ENCODE measurements around the gene ZNF624. TPM values are rescaled to one million over a fixed set of nuclear protein-coding genes. Genes with fewer than 3 reads are reported as not detected.

ZNF624 gene
- total and polyA plus RNA-seq, 2 experiments from 2014 or later, result 2.7 to 3.9 TPM

DNA sequence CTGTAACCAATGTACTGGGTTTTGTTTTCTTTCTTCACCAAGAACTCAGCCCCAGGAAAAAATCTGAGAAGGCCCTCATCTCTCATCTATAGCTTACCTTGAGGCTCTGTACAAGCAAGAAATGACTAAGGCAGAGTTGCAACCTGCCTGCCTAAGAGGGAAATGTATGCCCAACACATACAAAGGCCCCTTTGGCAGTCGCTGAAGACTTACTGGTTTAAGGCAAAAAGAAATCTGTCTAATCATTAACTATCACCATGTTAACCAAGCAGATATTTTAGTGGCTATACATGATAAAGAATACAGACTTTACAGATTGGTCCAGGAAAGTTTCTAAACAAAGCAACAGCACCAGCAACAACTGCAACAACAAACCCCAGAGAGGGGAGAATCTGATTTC lies 14.2 kb downstream of the ZNF624 start:
- no peaks in the 10 kb centered on the region for H3K4me1 Mint-ChIP-seq
- H3K27ac ChIP-seq (ENCODE audit: low read depth), result no peak overlapping the region
- no peaks in the 10 kb centered on the region for H3F3A ChIP-seq (replicated peaks; ENCODE audit: low read depth)
- H3K27me3 Mint-ChIP-seq (ENCODE audit: insufficient read depth, low read depth, poor library complexity), result peaks cover 3% of the 10 kb centered on the region
- DNase-seq (ENCODE audit: low spot score), result no peak
- H3K4me2 ChIP-seq, result no peak overlapping the region
- no peaks in the 10 kb centered on the region; the same call in 1 of the 2 replicates for H3K9me2 ChIP-seq (ENCODE audit: insufficient read depth)
- H3K4me3 ChIP-seq, result no peak overlapping the region
- ATAC-seq, result no peak
- peaks cover 3% of the 10 kb centered on the region; the same call in 2 of the 3 replicates for H3K9me3 Mint-ChIP-seq
- no peaks in the 10 kb centered on the region for H3K79me2 ChIP-seq (replicated peaks; ENCODE audit: insufficient read depth)
- H4K20me1 ChIP-seq (replicated peaks; ENCODE audit: insufficient read depth), result no peaks in the 10 kb centered on the region
- no peak overlapping the region for H3K4me3 Mint-ChIP-seq
- H3K36me3 ChIP-seq (ENCODE audit: insufficient read depth), result no peaks in the 10 kb centered on the region
- H3K4me1 ChIP-seq (ENCODE audit: insufficient read depth), result no peaks in the 10 kb centered on the region
- TF ChIP-seq NANOG (IDR thresholded peaks at IDR 0.05; ENCODE audit: borderline replicate concordance) (no peak), CREB1 (CRISPR knock-in tag; IDR thresholded peaks at IDR 0.05; ENCODE audit: low read depth) (no peak), POLR2AphosphoS5 (IDR thresholded peaks at IDR 0.05; ENCODE audit: low read depth) (no peak), EZH2phosphoT487 (IDR thresholded peaks at IDR 0.05; ENCODE audit: unreplicated experiment) (no peak), JUNB (IDR thresholded peaks at IDR 0.05; ENCODE audit: unreplicated experiment) (no peak), EZH2 (IDR thresholded peaks at IDR 0.05; ENCODE audit: low read depth, unreplicated experiment) (no peak), STAT1 (IDR thresholded peaks at IDR 0.05; ENCODE audit: unreplicated experiment) (no peak), ZNF331 (CRISPR knock-in tag; IDR thresholded peaks at IDR 0.05; ENCODE audit: low read depth) (no peak), ZNF114 (CRISPR knock-in tag; IDR thresholded peaks at IDR 0.05) (no peak)
- TF ChIP-seq, protein P1, sequence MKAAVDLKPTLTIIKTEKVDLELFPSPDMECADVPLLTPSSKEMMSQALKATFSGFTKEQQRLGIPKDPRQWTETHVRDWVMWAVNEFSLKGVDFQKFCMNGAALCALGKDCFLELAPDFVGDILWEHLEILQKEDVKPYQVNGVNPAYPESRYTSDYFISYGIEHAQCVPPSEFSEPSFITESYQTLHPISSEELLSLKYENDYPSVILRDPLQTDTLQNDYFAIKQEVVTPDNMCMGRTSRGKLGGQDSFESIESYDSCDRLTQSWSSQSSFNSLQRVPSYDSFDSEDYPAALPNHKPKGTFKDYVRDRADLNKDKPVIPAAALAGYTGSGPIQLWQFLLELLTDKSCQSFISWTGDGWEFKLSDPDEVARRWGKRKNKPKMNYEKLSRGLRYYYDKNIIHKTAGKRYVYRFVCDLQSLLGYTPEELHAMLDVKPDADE (IDR thresholded peaks at IDR 0.05), result no peak
- TF ChIP-seq, protein P2, sequence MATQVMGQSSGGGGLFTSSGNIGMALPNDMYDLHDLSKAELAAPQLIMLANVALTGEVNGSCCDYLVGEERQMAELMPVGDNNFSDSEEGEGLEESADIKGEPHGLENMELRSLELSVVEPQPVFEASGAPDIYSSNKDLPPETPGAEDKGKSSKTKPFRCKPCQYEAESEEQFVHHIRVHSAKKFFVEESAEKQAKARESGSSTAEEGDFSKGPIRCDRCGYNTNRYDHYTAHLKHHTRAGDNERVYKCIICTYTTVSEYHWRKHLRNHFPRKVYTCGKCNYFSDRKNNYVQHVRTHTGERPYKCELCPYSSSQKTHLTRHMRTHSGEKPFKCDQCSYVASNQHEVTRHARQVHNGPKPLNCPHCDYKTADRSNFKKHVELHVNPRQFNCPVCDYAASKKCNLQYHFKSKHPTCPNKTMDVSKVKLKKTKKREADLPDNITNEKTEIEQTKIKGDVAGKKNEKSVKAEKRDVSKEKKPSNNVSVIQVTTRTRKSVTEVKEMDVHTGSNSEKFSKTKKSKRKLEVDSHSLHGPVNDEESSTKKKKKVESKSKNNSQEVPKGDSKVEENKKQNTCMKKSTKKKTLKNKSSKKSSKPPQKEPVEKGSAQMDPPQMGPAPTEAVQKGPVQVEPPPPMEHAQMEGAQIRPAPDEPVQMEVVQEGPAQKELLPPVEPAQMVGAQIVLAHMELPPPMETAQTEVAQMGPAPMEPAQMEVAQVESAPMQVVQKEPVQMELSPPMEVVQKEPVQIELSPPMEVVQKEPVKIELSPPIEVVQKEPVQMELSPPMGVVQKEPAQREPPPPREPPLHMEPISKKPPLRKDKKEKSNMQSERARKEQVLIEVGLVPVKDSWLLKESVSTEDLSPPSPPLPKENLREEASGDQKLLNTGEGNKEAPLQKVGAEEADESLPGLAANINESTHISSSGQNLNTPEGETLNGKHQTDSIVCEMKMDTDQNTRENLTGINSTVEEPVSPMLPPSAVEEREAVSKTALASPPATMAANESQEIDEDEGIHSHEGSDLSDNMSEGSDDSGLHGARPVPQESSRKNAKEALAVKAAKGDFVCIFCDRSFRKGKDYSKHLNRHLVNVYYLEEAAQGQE (IDR thresholded peaks at IDR 0.05; ENCODE audit: unreplicated experiment), result no peak
- TF ChIP-seq, protein P3, sequence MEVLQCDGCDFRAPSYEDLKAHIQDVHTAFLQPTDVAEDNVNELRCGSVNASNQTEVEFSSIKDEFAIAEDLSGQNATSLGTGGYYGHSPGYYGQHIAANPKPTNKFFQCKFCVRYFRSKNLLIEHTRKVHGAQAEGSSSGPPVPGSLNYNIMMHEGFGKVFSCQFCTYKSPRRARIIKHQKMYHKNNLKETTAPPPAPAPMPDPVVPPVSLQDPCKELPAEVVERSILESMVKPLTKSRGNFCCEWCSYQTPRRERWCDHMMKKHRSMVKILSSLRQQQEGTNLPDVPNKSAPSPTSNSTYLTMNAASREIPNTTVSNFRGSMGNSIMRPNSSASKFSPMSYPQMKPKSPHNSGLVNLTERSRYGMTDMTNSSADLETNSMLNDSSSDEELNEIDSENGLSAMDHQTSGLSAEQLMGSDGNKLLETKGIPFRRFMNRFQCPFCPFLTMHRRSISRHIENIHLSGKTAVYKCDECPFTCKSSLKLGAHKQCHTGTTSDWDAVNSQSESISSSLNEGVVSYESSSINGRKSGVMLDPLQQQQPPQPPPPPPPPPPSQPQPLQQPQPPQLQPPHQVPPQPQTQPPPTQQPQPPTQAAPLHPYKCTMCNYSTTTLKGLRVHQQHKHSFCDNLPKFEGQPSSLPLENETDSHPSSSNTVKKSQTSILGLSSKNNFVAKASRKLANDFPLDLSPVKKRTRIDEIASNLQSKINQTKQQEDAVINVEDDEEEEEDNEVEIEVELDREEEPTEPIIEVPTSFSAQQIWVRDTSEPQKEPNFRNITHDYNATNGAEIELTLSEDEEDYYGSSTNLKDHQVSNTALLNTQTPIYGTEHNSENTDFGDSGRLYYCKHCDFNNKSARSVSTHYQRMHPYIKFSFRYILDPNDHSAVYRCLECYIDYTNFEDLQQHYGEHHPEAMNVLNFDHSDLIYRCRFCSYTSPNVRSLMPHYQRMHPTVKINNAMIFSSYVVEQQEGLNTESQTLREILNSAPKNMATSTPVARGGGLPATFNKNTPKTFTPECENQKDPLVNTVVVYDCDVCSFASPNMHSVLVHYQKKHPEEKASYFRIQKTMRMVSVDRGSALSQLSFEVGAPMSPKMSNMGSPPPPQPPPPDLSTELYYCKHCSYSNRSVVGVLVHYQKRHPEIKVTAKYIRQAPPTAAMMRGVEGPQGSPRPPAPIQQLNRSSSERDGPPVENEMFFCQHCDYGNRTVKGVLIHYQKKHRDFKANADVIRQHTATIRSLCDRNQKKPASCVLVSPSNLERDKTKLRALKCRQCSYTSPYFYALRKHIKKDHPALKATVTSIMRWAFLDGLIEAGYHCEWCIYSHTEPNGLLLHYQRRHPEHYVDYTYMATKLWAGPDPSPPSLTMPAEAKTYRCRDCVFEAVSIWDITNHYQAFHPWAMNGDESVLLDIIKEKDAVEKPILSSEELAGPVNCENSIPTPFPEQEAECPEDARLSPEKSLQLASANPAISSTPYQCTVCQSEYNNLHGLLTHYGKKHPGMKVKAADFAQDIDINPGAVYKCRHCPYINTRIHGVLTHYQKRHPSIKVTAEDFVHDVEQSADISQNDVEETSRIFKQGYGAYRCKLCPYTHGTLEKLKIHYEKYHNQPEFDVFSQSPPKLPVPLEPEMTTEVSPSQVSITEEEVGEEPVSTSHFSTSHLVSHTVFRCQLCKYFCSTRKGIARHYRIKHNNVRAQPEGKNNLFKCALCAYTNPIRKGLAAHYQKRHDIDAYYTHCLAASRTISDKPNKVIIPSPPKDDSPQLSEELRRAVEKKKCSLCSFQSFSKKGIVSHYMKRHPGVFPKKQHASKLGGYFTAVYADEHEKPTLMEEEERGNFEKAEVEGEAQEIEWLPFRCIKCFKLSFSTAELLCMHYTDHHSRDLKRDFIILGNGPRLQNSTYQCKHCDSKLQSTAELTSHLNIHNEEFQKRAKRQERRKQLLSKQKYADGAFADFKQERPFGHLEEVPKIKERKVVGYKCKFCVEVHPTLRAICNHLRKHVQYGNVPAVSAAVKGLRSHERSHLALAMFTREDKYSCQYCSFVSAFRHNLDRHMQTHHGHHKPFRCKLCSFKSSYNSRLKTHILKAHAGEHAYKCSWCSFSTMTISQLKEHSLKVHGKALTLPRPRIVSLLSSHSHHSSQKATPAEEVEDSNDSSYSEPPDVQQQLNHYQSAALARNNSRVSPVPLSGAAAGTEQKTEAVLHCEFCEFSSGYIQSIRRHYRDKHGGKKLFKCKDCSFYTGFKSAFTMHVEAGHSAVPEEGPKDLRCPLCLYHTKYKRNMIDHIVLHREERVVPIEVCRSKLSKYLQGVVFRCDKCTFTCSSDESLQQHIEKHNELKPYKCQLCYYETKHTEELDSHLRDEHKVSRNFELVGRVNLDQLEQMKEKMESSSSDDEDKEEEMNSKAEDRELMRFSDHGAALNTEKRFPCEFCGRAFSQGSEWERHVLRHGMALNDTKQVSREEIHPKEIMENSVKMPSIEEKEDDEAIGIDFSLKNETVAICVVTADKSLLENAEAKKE (CRISPR knock-in tag; IDR thresholded peaks at IDR 0.05), result no peak
- TF ChIP-seq, protein P4, sequence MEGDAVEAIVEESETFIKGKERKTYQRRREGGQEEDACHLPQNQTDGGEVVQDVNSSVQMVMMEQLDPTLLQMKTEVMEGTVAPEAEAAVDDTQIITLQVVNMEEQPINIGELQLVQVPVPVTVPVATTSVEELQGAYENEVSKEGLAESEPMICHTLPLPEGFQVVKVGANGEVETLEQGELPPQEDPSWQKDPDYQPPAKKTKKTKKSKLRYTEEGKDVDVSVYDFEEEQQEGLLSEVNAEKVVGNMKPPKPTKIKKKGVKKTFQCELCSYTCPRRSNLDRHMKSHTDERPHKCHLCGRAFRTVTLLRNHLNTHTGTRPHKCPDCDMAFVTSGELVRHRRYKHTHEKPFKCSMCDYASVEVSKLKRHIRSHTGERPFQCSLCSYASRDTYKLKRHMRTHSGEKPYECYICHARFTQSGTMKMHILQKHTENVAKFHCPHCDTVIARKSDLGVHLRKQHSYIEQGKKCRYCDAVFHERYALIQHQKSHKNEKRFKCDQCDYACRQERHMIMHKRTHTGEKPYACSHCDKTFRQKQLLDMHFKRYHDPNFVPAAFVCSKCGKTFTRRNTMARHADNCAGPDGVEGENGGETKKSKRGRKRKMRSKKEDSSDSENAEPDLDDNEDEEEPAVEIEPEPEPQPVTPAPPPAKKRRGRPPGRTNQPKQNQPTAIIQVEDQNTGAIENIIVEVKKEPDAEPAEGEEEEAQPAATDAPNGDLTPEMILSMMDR (conservative IDR thresholded peaks at IDR 0.05; ENCODE audit: low read depth in 2 of 2), result no peak
- H3K36me3 Mint-ChIP-seq (ENCODE audit: low read depth), result peaks cover 1% of the 10 kb centered on the region; the same call in 1 of the 3 replicates
- no peak overlapping the region for H3K27ac Mint-ChIP-seq
- H2AFZ ChIP-seq, result no peak overlapping the region
- no peaks in the 10 kb centered on the region for H3K27me3 ChIP-seq (ENCODE audit: insufficient read depth)
